ENCODE data around the gene RBBP7.

RBBP7 gene

GRCh38 chrX:16882702-16883486, 12.7 kb upstream of the RBBP7 start:
- Histone ChIP-seq H3K36me3 (ENCODE audit: control insufficient read depth in 1 of 2, insufficient read depth in 2 of 2, low read length in 2 of 2) (no peaks in the 10 kb centered on the region), H3K4me3 (ENCODE audit: low read depth in 1 of 2, low read length in 2 of 2) (peak overlapping the region; percentile 61 to 76), H3K9me3 (ENCODE audit: control insufficient read depth in 1 of 2, low read length in 2 of 2) (no peaks in the 10 kb centered on the region), H3K27me3 (ENCODE audit: low read depth, low read length) (no peaks in the 10 kb centered on the region), H3K4me1 (ENCODE audit: control insufficient read depth in 1 of 2, insufficient read depth in 2 of 2, low read length in 2 of 2) (peaks cover 0 to 4% of the 10 kb centered on the region in 2 donors), H3K27ac (ENCODE audit: low read length) (peak overlapping the region; percentile 63)

GRCh38 chrX:16882169-16882568, 12.0 kb upstream of the RBBP7 start:
- no peak overlapping the region for H3K27ac ChIP-seq (ENCODE audit: low read length)
- H3K9me3 ChIP-seq (ENCODE audit: control insufficient read depth in 1 of 2, low read length in 2 of 2), result no peaks in the 10 kb centered on the region
- no peaks in the 10 kb centered on the region for H3K36me3 ChIP-seq (ENCODE audit: control insufficient read depth in 1 of 2, insufficient read depth in 2 of 2, low read length in 2 of 2)
- no peaks in the 10 kb centered on the region for H3K27me3 ChIP-seq (ENCODE audit: low read depth, low read length)
- peak overlapping the region; percentile 61 to 76 for H3K4me3 ChIP-seq (ENCODE audit: low read depth in 1 of 2, low read length in 2 of 2)
- peaks cover 0 to 4% of the 10 kb centered on the region in 2 donors for H3K4me1 ChIP-seq (ENCODE audit: control insufficient read depth in 1 of 2, insufficient read depth in 2 of 2, low read length in 2 of 2)

GRCh38 chrX:16876696-16877095, 6.5 kb upstream of the RBBP7 start:
- no peaks in the 10 kb centered on the region for H3K27me3 ChIP-seq (ENCODE audit: low read depth, low read length)
- H3K36me3 ChIP-seq (ENCODE audit: control insufficient read depth in 1 of 2, insufficient read depth in 2 of 2, low read length in 2 of 2), result no peaks in the 10 kb centered on the region
- peaks cover 0 to 7% of the 10 kb centered on the region in 2 donors for H3K4me1 ChIP-seq (ENCODE audit: control insufficient read depth in 1 of 2, insufficient read depth in 2 of 2, low read length in 2 of 2)
- no peak overlapping the region for H3K27ac ChIP-seq (ENCODE audit: low read length)
- no peaks in the 10 kb centered on the region for H3K9me3 ChIP-seq (ENCODE audit: control insufficient read depth in 1 of 2, low read length in 2 of 2)
- no peak overlapping the region for H3K4me3 ChIP-seq (ENCODE audit: low read depth in 1 of 2, low read length in 2 of 2)

- Histone ChIP-seq H3K27ac (ENCODE audit: low read length) (no peak overlapping the region), H3K27me3 (ENCODE audit: low read depth, low read length) (no peaks in the 10 kb centered on the region), H3K4me1 (ENCODE audit: control insufficient read depth in 1 of 2, insufficient read depth in 2 of 2, low read length in 2 of 2) (peaks cover 0 to 8% of the 10 kb centered on the region in 2 donors), H3K36me3 (ENCODE audit: control insufficient read depth in 1 of 2, insufficient read depth in 2 of 2, low read length in 2 of 2) (no peaks in the 10 kb centered on the region), H3K4me3 (ENCODE audit: low read depth in 1 of 2, low read length in 2 of 2) (no peak overlapping the region), H3K9me3 (ENCODE audit: control insufficient read depth in 1 of 2, low read length in 2 of 2) (no peaks in the 10 kb centered on the region)
Observed at GRCh38 chrX:16874458-16875095, 4.4 kb upstream of the RBBP7 start.

- Histone ChIP-seq H3K4me3 (ENCODE audit: low read depth in 1 of 2, low read length in 2 of 2) (no peak overlapping the region), H3K27ac (ENCODE audit: low read length) (no peak overlapping the region), H3K4me1 (ENCODE audit: control insufficient read depth in 1 of 2, insufficient read depth in 2 of 2, low read length in 2 of 2) (peaks cover 2 to 12% of the 10 kb centered on the region in 2 donors), H3K36me3 (ENCODE audit: control insufficient read depth in 1 of 2, insufficient read depth in 2 of 2, low read length in 2 of 2) (no peaks in the 10 kb centered on the region), H3K9me3 (ENCODE audit: control insufficient read depth in 1 of 2, low read length in 2 of 2) (no peaks in the 10 kb centered on the region), H3K27me3 (ENCODE audit: low read depth, low read length) (no peaks in the 10 kb centered on the region)
Observed at GRCh38 chrX:16873106-16873505, 2.9 kb upstream of the RBBP7 start.

- no peaks in the 10 kb centered on the region for H3K27me3 ChIP-seq (ENCODE audit: low read depth, low read length)
- H3K27ac ChIP-seq (ENCODE audit: low read length), result peak overlapping the region; percentile 67
- no peaks in the 10 kb centered on the region for H3K36me3 ChIP-seq (ENCODE audit: control insufficient read depth in 1 of 2, insufficient read depth in 2 of 2, low read length in 2 of 2)
- H3K4me3 ChIP-seq (ENCODE audit: low read depth in 1 of 2, low read length in 2 of 2), result peak overlapping the region; percentile 42 to 64
- H3K4me1 ChIP-seq (ENCODE audit: control insufficient read depth in 1 of 2, insufficient read depth in 2 of 2, low read length in 2 of 2), result peaks cover 9 to 27% of the 10 kb centered on the region in 2 donors
- no peaks in the 10 kb centered on the region for H3K9me3 ChIP-seq (ENCODE audit: control insufficient read depth in 1 of 2, low read length in 2 of 2)
Observed at GRCh38 chrX:16870862-16871815, 977 bp upstream of the RBBP7 start.

- Histone ChIP-seq H3K27me3 (ENCODE audit: low read depth, low read length) (no peaks in the 10 kb centered on the region), H3K4me3 (ENCODE audit: low read depth in 1 of 2, low read length in 2 of 2) (peak overlapping the region; percentile 68 to 73), H3K27ac (ENCODE audit: low read length) (peak overlapping the region; percentile 68), H3K36me3 (ENCODE audit: control insufficient read depth in 1 of 2, insufficient read depth in 2 of 2, low read length in 2 of 2) (no peaks in the 10 kb centered on the region), H3K9me3 (ENCODE audit: control insufficient read depth in 1 of 2, low read length in 2 of 2) (no peaks in the 10 kb centered on the region), H3K4me1 (ENCODE audit: control insufficient read depth in 1 of 2, insufficient read depth in 2 of 2, low read length in 2 of 2) (peaks cover 9 to 33% of the 10 kb centered on the region in 2 donors)
Observed at GRCh38 chrX:16869393-16870094, 618 bp downstream of the RBBP7 start.

- Histone ChIP-seq H3K27ac (ENCODE audit: low read length) (peak overlapping the region; percentile 68), H3K4me1 (ENCODE audit: control insufficient read depth in 1 of 2, insufficient read depth in 2 of 2, low read length in 2 of 2) (peaks cover 9 to 33% of the 10 kb centered on the region in 2 donors), H3K27me3 (ENCODE audit: low read depth, low read length) (no peaks in the 10 kb centered on the region), H3K9me3 (ENCODE audit: control insufficient read depth in 1 of 2, low read length in 2 of 2) (no peaks in the 10 kb centered on the region), H3K4me3 (ENCODE audit: low read depth in 1 of 2, low read length in 2 of 2) (peak overlapping the region; percentile 68 to 73), H3K36me3 (ENCODE audit: control insufficient read depth in 1 of 2, insufficient read depth in 2 of 2, low read length in 2 of 2) (no peaks in the 10 kb centered on the region)
Observed at GRCh38 chrX:16868920-16869319, 1.2 kb downstream of the RBBP7 start.

GRCh38 chrX:16867947-16868346, 2.2 kb downstream of the RBBP7 start:
- Histone ChIP-seq H3K27me3 (ENCODE audit: low read depth, low read length) (no peaks in the 10 kb centered on the region), H3K9me3 (ENCODE audit: control insufficient read depth in 1 of 2, low read length in 2 of 2) (no peaks in the 10 kb centered on the region), H3K36me3 (ENCODE audit: control insufficient read depth in 1 of 2, insufficient read depth in 2 of 2, low read length in 2 of 2) (no peaks in the 10 kb centered on the region), H3K27ac (ENCODE audit: low read length) (no peak overlapping the region), H3K4me1 (ENCODE audit: control insufficient read depth in 1 of 2, insufficient read depth in 2 of 2, low read length in 2 of 2) (peaks cover 9 to 33% of the 10 kb centered on the region in 2 donors), H3K4me3 (ENCODE audit: low read depth in 1 of 2, low read length in 2 of 2) (peak overlapping the region in 1 of 2 donors; percentile 68)

GRCh38 chrX:16862829-16863228, 7.3 kb downstream of the RBBP7 start:
- Histone ChIP-seq H3K27me3 (ENCODE audit: low read depth, low read length) (no peaks in the 10 kb centered on the region), H3K9me3 (ENCODE audit: control insufficient read depth in 1 of 2, low read length in 2 of 2) (no peaks in the 10 kb centered on the region), H3K4me3 (ENCODE audit: low read depth in 1 of 2, low read length in 2 of 2) (no peak overlapping the region), H3K27ac (ENCODE audit: low read length) (no peak overlapping the region), H3K36me3 (ENCODE audit: control insufficient read depth in 1 of 2, insufficient read depth in 2 of 2, low read length in 2 of 2) (peaks cover 7 to 11% of the 10 kb centered on the region in 2 donors), H3K4me1 (ENCODE audit: control insufficient read depth in 1 of 2, insufficient read depth in 2 of 2, low read length in 2 of 2) (peaks cover 4 to 19% of the 10 kb centered on the region in 2 donors)
